Activated naive CD4-positive, alpha-beta T cell treated with anti-CD3 and anti-CD28 coated beads for 36 hours (primary cell): ENCODE data around the gene OSBPL8. TPM values are rescaled to one million over a fixed set of nuclear protein-coding genes. Genes with fewer than 3 reads are reported as not detected.

ENCODE experiments used
- CTCF ChIA-PET: fragments of 350-600 bp; sonication (Branson Sonifier 250); formaldehyde crosslinking; loops from one replicate; lab custom pipeline; 2021; ENCODE audit warnings: antibody characterized with exemption; lab: Charles Lee
- DNase-seq: peaks from one replicate; pipeline ENCODE4 v3.0.0-alpha.2; 2020
- H3K27ac Mint-ChIP-seq: one replicate; pipeline ENCODE4 v1.8.0; 2021; ENCODE audit warnings: mild to moderate bottlenecking, mixed read lengths
- H3K27me3 Mint-ChIP-seq: one replicate; pipeline ENCODE4 v1.8.0; 2021; ENCODE audit warnings: low read depth, mixed read lengths
- H3K36me3 Mint-ChIP-seq: one replicate; pipeline ENCODE4 v1.8.0; 2021; ENCODE audit warnings: low read depth, mixed read lengths
- H3K4me1 Mint-ChIP-seq: one replicate; pipeline ENCODE4 v1.8.0; 2021; ENCODE audit warnings: low read depth, mixed read lengths
- H3K4me3 Mint-ChIP-seq: one replicate; pipeline ENCODE4 v1.8.0; 2021; ENCODE audit warnings: mild to moderate bottlenecking, moderate library complexity, mixed read lengths
- H3K9me3 Mint-ChIP-seq: one replicate; pipeline ENCODE4 v1.8.0; 2021; ENCODE audit warnings: mixed read lengths
- intact Hi-C: fragments of 100-400 bp; cut with micrococcal nuclease; formaldehyde crosslinking; loops from one replicate; pipeline ENCODE4 v1.15.1; 2023
- total RNA-seq, 2 experiments: library from RNA; stranded (reverse); gene quantifications; one replicate each; pipeline ENCODE4 v1.2.3, GENCODE V29; 2021

The OSBPL8 gene
- total RNA-seq, 2 experiments from 2014 or later, result 56.8 to 63.7 TPM

DNA sequence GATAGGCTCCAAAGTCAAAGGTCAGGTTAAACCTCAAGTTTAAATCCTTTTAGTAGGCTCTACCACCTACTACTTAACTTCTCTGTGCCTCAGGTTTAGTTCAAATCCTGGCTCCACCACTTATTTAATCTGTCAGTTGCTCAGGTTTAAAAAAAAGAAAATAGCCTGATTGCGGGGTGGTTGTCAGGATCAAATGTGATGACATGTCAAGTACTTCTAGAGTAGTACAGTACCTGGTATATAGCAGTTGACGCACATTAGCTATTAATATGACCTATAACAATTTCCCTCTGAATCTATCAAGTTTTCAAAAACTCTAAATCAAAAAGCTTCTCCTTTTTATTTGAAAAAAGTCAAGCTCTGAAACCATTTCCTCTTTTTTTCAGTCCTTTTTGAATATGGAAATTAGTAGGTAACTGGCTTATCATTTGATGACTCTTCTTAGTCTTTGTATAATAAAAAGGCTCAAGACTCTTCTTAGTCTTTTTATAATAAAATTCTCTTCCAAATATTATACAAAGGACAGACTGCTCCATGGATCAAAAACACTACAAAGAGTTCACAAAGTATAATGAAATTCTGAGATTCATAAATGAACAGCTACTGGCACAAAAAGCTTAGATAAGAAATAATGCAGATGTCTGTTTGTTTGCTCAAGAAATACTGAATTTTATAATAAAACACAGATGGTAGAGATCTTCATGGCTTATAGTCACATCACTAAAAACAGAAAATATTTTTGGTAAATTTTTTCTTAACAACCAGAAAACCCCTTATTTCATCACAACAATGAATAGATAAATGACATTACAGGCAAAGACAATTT is 5.0 kb downstream of the OSBPL8 start:
- Mint-ChIP-seq H3K4me1 (peaks cover 68% of the 10 kb centered on the region), H3K9me3 (no peaks in the 10 kb centered on the region), H3K27ac (no peak overlapping the region), H3K36me3 (no peaks in the 10 kb centered on the region), H3K27me3 (no peaks in the 10 kb centered on the region), H3K4me3 (no peak overlapping the region)
- DNase-seq, result no peak
- CTCF ChIA-PET, result interaction anchor here (0.7 to 0.9 kb wide), 3 partner anchors 10 to 377 kb away, joined by 3 to 5 read pairs (median 3); no protein-coding TSS in a partner anchor
- intact Hi-C loops, result loop anchor here (5.0 to 10.0 kb wide), 4 partner anchors 223 to 1220 kb away; partner anchors contain the start of genes CAPS2, GLIPR1L1 and GLIPR1L2

GRCh38 chr12:76552343-76552938 is 7.1 kb downstream of the OSBPL8 start:
- intact Hi-C loops, result loop anchor here (10.0 kb wide), 2 partner anchors 1158 to 1218 kb away; partner anchors contain the start of genes CAPS2, GLIPR1L1 and GLIPR1L2

DNA sequence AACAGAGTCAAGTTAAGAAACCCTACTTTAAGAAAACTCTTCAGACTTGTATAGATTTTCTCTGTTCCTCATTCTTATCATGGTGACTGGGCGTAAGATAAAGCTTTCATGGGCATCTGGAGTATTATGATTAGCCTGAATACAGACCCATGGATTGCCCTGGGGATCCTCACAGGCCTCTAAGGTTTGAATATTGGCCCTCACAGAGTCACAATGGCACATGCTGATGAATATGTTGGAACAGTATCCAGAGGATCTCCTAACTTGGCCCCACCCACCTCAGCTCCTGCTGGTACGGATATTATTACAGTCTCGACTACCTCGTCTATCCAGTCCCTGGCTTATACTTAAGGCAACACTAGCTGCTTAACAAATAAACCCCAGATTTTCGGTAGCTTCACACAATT is 8.1 kb downstream of the OSBPL8 start:
- Mint-ChIP-seq H3K27ac (no peak overlapping the region), H3K36me3 (no peaks in the 10 kb centered on the region), H3K27me3 (no peaks in the 10 kb centered on the region), H3K4me3 (no peak overlapping the region), H3K4me1 (peaks cover 85% of the 10 kb centered on the region), H3K9me3 (no peaks in the 10 kb centered on the region)
- CTCF ChIA-PET, result interaction anchor here (0.6 to 1.0 kb wide), 3 partner anchors 10 to 34 kb away, joined by 3 to 4 read pairs (median 3); no protein-coding TSS in a partner anchor
- no peak for DNase-seq
- intact Hi-C loops, result loop anchor here (10.0 kb wide), 2 partner anchors 1157 to 1217 kb away; partner anchors contain the start of genes CAPS2, GLIPR1L1 and GLIPR1L2

More at GRCh38 chr12:76552343-76552938, 7.1 kb downstream of the OSBPL8 start:
- no peaks in the 10 kb centered on the region for H3K36me3 Mint-ChIP-seq
- no peaks in the 10 kb centered on the region for H3K9me3 Mint-ChIP-seq
- DNase-seq, result no peak
- peaks cover 87% of the 10 kb centered on the region for H3K4me1 Mint-ChIP-seq
- H3K4me3 Mint-ChIP-seq, result no peak overlapping the region
- CTCF ChIA-PET, result no interaction called here
- no peak overlapping the region for H3K27ac Mint-ChIP-seq
- no peaks in the 10 kb centered on the region for H3K27me3 Mint-ChIP-seq

DNA sequence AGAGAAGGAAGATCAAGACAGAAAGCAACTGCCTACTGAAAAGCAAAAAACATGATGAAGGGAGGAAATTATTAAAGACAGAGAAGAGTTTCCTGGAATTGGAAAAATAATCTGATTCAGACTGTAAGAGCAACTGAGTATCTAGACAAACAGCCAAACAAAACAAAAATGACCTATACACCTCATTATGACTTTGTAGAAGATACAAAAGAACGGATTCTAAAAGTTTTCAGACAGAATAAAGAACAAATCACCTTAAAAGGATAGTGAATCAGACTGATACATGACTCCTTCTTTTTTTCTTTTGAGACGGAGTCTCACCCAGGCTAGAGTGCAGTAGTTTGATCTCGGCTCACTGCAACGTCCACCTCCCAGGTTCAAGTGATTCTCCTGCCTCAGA is 10.4 kb downstream of the OSBPL8 start:
- CTCF ChIA-PET, result no interaction called here
- no peaks in the 10 kb centered on the region for H3K27me3 Mint-ChIP-seq
- no peak overlapping the region for H3K27ac Mint-ChIP-seq
- H3K9me3 Mint-ChIP-seq, result no peaks in the 10 kb centered on the region
- H3K4me3 Mint-ChIP-seq, result no peak overlapping the region
- no peak for DNase-seq
- intact Hi-C loops, result no loop called here
- H3K36me3 Mint-ChIP-seq, result no peaks in the 10 kb centered on the region
- H3K4me1 Mint-ChIP-seq, result peaks cover 72% of the 10 kb centered on the region

DNA sequence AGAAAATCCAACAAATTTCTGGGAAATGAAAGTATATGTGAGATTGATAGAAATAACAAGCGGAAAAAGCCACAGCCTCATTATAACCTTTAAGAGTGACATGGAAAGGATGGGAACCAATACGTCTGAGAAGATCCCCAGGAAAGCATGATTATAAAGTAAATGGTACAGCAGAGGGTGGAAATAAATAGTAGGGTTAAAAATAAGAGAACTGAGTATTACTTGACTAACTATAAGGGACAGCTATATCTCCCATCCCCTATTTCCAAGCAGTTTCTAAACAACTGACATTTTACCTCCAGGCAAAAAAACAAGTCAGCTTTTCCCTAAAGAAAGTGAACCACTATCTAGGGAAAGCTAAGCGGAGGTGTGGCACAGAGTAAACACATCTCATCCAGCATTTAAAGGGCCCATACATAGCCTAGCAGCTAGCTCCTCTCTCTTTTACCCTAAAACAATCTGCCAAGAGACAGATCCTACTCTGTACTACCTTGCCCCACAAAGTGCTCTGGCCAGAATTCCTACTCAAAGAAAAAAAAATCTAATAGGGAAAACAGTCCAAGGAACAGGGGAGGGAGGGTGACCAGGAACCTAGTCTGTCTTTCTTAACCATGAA is 11.2 kb downstream of the OSBPL8 start:
- Mint-ChIP-seq H3K27me3 (no peaks in the 10 kb centered on the region), H3K9me3 (no peaks in the 10 kb centered on the region), H3K4me1 (peaks cover 73% of the 10 kb centered on the region), H3K4me3 (no peak overlapping the region), H3K27ac (no peak overlapping the region), H3K36me3 (no peaks in the 10 kb centered on the region)
- CTCF ChIA-PET, result interaction anchor here (0.5 kb wide), 1 partner anchor 12 kb away, joined by 4 read pairs; no protein-coding TSS in a partner anchor
- intact Hi-C loops, result no loop called here
- no peak for DNase-seq

DNA sequence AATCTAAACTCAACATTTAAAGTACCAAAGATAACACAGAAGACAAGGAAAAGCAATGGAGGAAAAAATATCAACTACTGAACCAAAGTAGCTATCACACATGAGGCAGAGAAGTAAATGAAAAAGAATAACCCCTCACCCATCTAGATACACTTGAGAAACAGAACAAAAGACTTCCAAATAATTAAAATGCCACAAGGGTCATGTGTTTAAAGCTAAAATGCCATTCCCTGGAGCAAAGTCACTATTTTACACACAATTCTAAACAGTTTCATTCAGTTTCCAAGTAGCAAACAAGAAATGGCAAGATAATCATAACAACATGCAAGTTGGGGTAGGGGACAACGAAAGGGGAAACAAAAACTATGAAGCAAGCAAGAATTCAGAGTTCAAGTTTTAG is 12.0 kb downstream of the OSBPL8 start:
- CTCF ChIA-PET, result no interaction called here
- intact Hi-C loops, result no loop called here

DNA sequence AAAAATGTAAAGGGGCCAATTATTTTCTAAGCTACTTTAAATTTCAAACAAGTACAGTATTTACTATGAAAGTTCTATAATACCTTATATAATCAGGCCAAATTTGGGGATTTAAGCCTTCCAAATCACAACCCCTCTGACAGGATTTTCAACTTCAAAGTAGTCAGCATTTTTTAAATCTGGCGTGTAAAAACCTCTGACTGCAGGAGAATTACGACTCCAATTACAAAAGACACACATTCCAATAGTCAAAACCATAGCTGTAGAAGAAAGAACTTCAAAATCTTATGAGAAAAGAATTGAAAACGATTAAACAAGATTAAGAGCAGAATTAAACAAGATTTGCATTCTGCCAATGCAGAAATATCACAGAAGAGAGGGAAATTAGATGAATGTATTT is 12.7 kb downstream of the OSBPL8 start:
- DNase-seq, result no peak
- Mint-ChIP-seq H3K27ac (no peak overlapping the region), H3K9me3 (no peaks in the 10 kb centered on the region), H3K27me3 (no peaks in the 10 kb centered on the region), H3K4me3 (no peak overlapping the region), H3K36me3 (no peaks in the 10 kb centered on the region), H3K4me1 (peaks cover 74% of the 10 kb centered on the region)
- intact Hi-C loops, result no loop called here
- CTCF ChIA-PET, result no interaction called here

More for the DNA sequence above, 12.0 kb downstream of the OSBPL8 start:
- Mint-ChIP-seq H3K4me1 (peaks cover 72% of the 10 kb centered on the region), H3K27me3 (no peaks in the 10 kb centered on the region), H3K36me3 (no peaks in the 10 kb centered on the region), H3K9me3 (no peaks in the 10 kb centered on the region), H3K4me3 (no peak overlapping the region), H3K27ac (no peak overlapping the region)
- no peak for DNase-seq

DNA sequence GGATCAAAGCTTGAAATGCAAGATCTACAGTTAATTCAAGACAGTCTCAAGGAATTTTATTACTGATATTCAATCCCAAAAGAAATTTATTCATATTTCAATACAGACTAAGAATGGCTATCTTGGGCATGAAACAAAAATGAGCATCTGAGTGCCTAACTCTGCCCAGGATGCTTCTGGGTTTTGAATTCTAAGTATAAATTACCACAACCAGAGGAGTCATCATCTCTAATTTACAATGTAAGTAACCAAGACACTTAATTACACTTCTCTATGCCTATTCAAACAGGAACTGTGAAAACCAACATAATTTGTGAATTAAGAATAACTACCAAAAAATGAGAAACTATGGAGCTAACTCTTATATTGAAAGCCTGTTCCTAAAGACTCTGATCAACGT is 14.1 kb downstream of the OSBPL8 start:
- no peak for DNase-seq
- Mint-ChIP-seq H3K9me3 (no peaks in the 10 kb centered on the region), H3K27ac (no peak overlapping the region), H3K27me3 (no peaks in the 10 kb centered on the region), H3K36me3 (no peaks in the 10 kb centered on the region), H3K4me3 (no peak overlapping the region), H3K4me1 (peaks cover 64% of the 10 kb centered on the region)
- CTCF ChIA-PET, result interaction anchor here (0.6 kb wide), 1 partner anchor 31 kb away, joined by 3 read pairs; no protein-coding TSS in a partner anchor
- intact Hi-C loops, result loop anchor here (1.0 kb wide), 1 partner anchor 13 kb away; no protein-coding TSS in a partner anchor

DNA sequence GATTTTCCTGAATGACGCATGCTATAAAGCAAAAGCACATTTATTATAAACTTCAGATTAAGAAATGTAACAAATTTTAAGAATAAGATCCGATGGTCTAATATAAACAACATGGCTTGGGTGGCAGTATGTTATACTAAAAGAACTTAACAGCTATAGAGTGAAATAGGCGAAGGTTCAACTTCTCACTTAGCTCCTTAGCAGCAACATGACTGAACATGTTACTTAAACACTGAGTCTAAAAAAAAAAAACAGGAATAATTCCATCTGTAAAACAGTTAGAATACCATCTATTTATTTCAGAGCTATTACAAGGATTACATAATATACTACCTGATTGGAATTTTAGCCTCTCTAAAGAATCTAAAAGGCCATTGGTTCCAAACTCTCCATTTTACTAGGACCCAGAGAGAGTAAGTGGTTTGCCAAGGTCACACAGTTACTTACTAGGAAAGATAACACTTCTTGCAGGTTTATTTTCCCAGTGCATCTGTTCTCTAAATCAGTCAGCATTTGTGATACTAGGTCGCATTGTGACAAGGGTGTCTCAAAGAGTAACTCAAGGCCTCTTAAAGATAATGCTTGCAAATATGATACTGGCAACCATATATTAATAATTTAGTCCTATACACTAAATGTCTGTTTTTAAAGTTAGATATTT is 14.8 kb downstream of the OSBPL8 start:
- Mint-ChIP-seq H3K27ac (no peak overlapping the region), H3K4me1 (peaks cover 62% of the 10 kb centered on the region), H3K9me3 (no peaks in the 10 kb centered on the region), H3K36me3 (no peaks in the 10 kb centered on the region), H3K4me3 (no peak overlapping the region), H3K27me3 (no peaks in the 10 kb centered on the region)
- DNase-seq, result no peak
- CTCF ChIA-PET, result interaction anchor here (1.0 to 1.2 kb wide), 3 partner anchors 10 to 89 kb away, joined by 3 to 5 read pairs (median 5); no protein-coding TSS in a partner anchor
- intact Hi-C loops, result loop anchor here (1.0 kb wide), 1 partner anchor 14 kb away; no protein-coding TSS in a partner anchor

GRCh38 chr12:76543813-76544347 is 15.7 kb downstream of the OSBPL8 start:
- H3K9me3 Mint-ChIP-seq, result no peaks in the 10 kb centered on the region
- no peak for DNase-seq
- H3K4me1 Mint-ChIP-seq, result peaks cover 56% of the 10 kb centered on the region
- H3K27me3 Mint-ChIP-seq, result no peaks in the 10 kb centered on the region
- CTCF ChIA-PET, result interaction anchor here (1.0 to 1.5 kb wide), 5 partner anchors 11 to 88 kb away, joined by 3 to 7 read pairs (median 5); no protein-coding TSS in a partner anchor
- H3K4me3 Mint-ChIP-seq, result no peak overlapping the region
- H3K36me3 Mint-ChIP-seq, result no peaks in the 10 kb centered on the region
- intact Hi-C loops, result no loop called here
- no peak overlapping the region for H3K27ac Mint-ChIP-seq

DNA sequence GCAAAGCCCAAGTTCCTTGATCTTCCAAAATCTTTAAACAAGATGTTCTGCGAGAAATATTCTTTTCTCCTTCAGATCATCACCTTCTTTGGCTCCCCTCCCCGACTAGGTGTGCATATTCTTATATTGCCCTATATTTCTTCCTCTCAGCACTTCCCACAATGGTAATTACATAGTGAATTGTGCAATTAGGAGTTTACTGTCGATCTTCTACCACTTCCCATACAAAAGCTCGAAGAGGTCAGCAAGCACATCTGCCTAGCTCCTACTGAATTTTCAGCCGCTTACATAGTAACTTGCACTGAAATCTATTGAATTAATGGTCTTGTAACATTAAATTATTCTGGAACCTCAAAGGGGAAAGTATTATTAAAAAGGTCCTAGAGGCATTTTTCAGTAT is 16.7 kb downstream of the OSBPL8 start:
- peaks cover 46% of the 10 kb centered on the region for H3K4me1 Mint-ChIP-seq
- intact Hi-C loops, result no loop called here
- no peaks in the 10 kb centered on the region for H3K36me3 Mint-ChIP-seq
- H3K27me3 Mint-ChIP-seq, result no peaks in the 10 kb centered on the region
- no peak for DNase-seq
- H3K9me3 Mint-ChIP-seq, result no peaks in the 10 kb centered on the region
- no peak overlapping the region for H3K4me3 Mint-ChIP-seq
- H3K27ac Mint-ChIP-seq, result no peak overlapping the region
- CTCF ChIA-PET, result interaction anchor here (1.2 to 1.5 kb wide), 2 partner anchors 12 to 13 kb away, joined by 3 to 7 read pairs; no protein-coding TSS in a partner anchor
